ENCODE data around the gene RUFY1.
A peak's percentile ranks its signal among the peaks of the same experiment; 100 is the strongest.

Gene RUFY1

GRCh38 chr5:179601871-179602625 lies 51.7 kb downstream of the RUFY1 start:
- no peak for TF ChIP-seq CTCF (conservative IDR thresholded peaks at IDR 0.05; ENCODE audit: low read depth)
- DNase-seq (ENCODE audit: low spot score) = no peak
- H3K27ac ChIP-seq = peak overlapping the region; percentile 8; the same call in 1 of the 2 replicates
- ChIA-PET CTCF (interaction anchor here (0.5 to 0.6 kb wide), 2 partner anchors 12 to 83 kb away, joined by 3 read pairs; no protein-coding TSS in a partner anchor), POLR2A (ENCODE audit: low non-redundant PET) (interaction anchor here (0.7 kb wide), 1 partner anchor 119 kb away, joined by 7 read pairs; no protein-coding TSS in a partner anchor)

GRCh38 chr5:179603308-179603707 lies 53.0 kb downstream of the RUFY1 start:
- no peak for TF ChIP-seq CTCF (conservative IDR thresholded peaks at IDR 0.05; ENCODE audit: low read depth)
- CTCF ChIA-PET = interaction anchor here (1.4 kb wide), 1 partner anchor 11 kb away, joined by 4 read pairs; no protein-coding TSS in a partner anchor
- POLR2A ChIA-PET (ENCODE audit: low non-redundant PET) = interaction anchor here (1.2 kb wide), 1 partner anchor 20 kb away, joined by 3 read pairs; the partner anchor contains the start of gene HNRNPH1
- H3K27ac ChIP-seq = peak overlapping the region; percentile 69
- DNase-seq (ENCODE audit: low spot score) = no peak

GRCh38 chr5:179605026-179605833 lies 54.9 kb downstream of the RUFY1 start:
- ChIA-PET POLR2A (ENCODE audit: low non-redundant PET) (no interaction called here), CTCF (interaction anchor here (0.6 kb wide), 1 partner anchor 9 kb away, joined by 4 read pairs; no protein-coding TSS in a partner anchor)

GRCh38 chr5:179606071-179606909 lies 55.9 kb downstream of the RUFY1 start:
- DNase-seq (ENCODE audit: low spot score) = no peak
- H3K27ac ChIP-seq = peak overlapping the region; percentile 69
- ChIA-PET CTCF (no interaction called here), POLR2A (ENCODE audit: low non-redundant PET) (no interaction called here)
- no peak for TF ChIP-seq CTCF (conservative IDR thresholded peaks at IDR 0.05; ENCODE audit: low read depth)

More at GRCh38 chr5:179605026-179605833, 54.9 kb downstream of the RUFY1 start:
- no peak for TF ChIP-seq CTCF (conservative IDR thresholded peaks at IDR 0.05; ENCODE audit: low read depth)
- no peak for DNase-seq (ENCODE audit: low spot score)
- H3K27ac ChIP-seq = peak overlapping the region; percentile 69

- ChIA-PET POLR2A (ENCODE audit: low non-redundant PET) (no interaction called here), CTCF (no interaction called here)
- no peak for TF ChIP-seq CTCF (conservative IDR thresholded peaks at IDR 0.05; ENCODE audit: low read depth)
Measured at GRCh38 chr5:179606910-179607159, 56.5 kb downstream of the RUFY1 start.

More at GRCh38 chr5:179606910-179607159, 56.5 kb downstream of the RUFY1 start:
- H3K27ac ChIP-seq = peak overlapping the region; percentile 69
- no peak for DNase-seq (ENCODE audit: low spot score)
